ENCODE measurements around the gene PYY. TPM values are rescaled to one million over a fixed set of nuclear protein-coding genes. Genes with fewer than 3 reads are reported as not detected.
"Not testable (repeated sequence)": the region's sequence is repeated elsewhere in the genome, so short reads cannot be mapped to it uniquely, and the experiment has no call there.

The PYY gene
- total RNA-seq, 1 experiment from 2014 or later: not detected

DNA sequence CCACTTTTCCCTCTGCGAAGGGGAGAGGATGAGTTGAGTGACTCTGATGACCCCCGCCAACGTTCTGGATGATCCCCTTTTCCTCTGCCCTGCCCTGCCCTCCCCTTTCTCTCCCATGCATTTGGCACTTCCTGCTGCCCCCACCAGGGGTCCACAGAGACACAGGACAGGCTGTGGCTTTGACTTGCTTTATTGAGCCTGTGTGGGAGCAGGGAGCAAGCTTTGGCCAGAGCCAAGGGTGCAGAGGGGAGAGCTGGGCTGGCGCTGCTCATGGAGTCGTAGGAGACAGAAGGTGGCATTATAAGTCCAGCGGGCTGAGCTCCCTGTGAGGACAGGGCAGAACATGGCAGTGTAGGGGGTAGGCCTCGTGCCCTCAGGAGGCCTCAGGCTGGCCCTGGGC lies 13.1 kb downstream of the PYY start:
- intact Hi-C loops (cut with micrococcal nuclease; ENCODE audit: unreplicated experiment): no loop called here
- DNase-seq (ENCODE audit: low read depth, low spot score): no peak
- CTCF ChIA-PET: no interaction called here
- no peaks in the 10 kb centered on the region for H3K27me3 ChIP-seq (ENCODE audit: control insufficient read depth, insufficient read depth, low read length)
- ATAC-seq: peak; percentile 61; the same call in 1 of the 2 replicates
- no TSS peak for BruUV-seq (replicated peaks)
- H3K9me3 ChIP-seq (ENCODE audit: control insufficient read depth, insufficient read depth, low read depth, low read length): no peaks in the 10 kb centered on the region
- POLR2A ChIA-PET: no interaction called here
- no peak for TF ChIP-seq POLR2AphosphoS5 (IDR thresholded peaks at IDR 0.05; ENCODE audit: low read depth, low read length)
- TF ChIP-seq CTCF (IDR thresholded peaks at IDR 0.05): peak; percentile 62
- no peak for TF ChIP-seq SIN3A (IDR thresholded peaks at IDR 0.05; ENCODE audit: borderline replicate concordance, insufficient read depth, low read depth, low read length)
- TF ChIP-seq TCF7L2 (IDR thresholded peaks at IDR 0.05; ENCODE audit: low read depth, low read length): no peak
- TF ChIP-seq, protein P1, sequence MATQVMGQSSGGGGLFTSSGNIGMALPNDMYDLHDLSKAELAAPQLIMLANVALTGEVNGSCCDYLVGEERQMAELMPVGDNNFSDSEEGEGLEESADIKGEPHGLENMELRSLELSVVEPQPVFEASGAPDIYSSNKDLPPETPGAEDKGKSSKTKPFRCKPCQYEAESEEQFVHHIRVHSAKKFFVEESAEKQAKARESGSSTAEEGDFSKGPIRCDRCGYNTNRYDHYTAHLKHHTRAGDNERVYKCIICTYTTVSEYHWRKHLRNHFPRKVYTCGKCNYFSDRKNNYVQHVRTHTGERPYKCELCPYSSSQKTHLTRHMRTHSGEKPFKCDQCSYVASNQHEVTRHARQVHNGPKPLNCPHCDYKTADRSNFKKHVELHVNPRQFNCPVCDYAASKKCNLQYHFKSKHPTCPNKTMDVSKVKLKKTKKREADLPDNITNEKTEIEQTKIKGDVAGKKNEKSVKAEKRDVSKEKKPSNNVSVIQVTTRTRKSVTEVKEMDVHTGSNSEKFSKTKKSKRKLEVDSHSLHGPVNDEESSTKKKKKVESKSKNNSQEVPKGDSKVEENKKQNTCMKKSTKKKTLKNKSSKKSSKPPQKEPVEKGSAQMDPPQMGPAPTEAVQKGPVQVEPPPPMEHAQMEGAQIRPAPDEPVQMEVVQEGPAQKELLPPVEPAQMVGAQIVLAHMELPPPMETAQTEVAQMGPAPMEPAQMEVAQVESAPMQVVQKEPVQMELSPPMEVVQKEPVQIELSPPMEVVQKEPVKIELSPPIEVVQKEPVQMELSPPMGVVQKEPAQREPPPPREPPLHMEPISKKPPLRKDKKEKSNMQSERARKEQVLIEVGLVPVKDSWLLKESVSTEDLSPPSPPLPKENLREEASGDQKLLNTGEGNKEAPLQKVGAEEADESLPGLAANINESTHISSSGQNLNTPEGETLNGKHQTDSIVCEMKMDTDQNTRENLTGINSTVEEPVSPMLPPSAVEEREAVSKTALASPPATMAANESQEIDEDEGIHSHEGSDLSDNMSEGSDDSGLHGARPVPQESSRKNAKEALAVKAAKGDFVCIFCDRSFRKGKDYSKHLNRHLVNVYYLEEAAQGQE (IDR thresholded peaks at IDR 0.05; ENCODE audit: insufficient read depth in 1 of 2, low read depth in 2 of 2, low read length in 1 of 2): no peak
- in situ Hi-C loops (cut with HindIII; ENCODE audit: low pct_unique_long_range_greater_than_20kb, low sequenced_read_pairs): no loop called here
- H3K4me3 ChIP-seq (ENCODE audit: low read depth in 2 of 2, low read length in 2 of 2): no peak overlapping the region
- H3K36me3 ChIP-seq (ENCODE audit: control insufficient read depth, insufficient read depth, low read length): no peaks in the 10 kb centered on the region
- H3K27ac ChIP-seq (ENCODE audit: low read length): no peak overlapping the region
- H3K4me1 ChIP-seq (ENCODE audit: control insufficient read depth, insufficient read depth, low read length): no peaks in the 10 kb centered on the region

DNA sequence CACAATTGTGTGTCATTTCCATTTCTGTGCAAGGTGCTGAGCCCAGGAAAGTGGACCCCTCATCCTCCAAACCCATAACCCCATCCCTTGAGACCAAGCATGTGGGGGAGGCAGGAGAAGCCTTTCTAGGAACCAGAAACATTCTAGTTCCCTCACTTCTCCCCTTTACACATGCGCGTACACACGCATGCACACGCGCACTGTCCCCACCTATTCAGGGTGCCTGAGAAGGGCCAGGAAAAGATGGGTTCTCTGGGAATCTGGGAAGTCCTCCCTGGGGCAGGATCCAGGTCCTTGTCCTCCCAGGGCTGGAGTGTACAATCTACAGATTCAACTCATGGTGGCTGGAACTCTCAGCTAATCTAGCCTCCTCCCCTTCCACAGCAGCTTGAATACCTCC lies 13.9 kb downstream of the PYY start:
- no TSS peak for BruUV-seq (replicated peaks)

GRCh38 chr17:43939452-43939851 lies 14.3 kb downstream of the PYY start:
- CTCF ChIA-PET; H3K9me3 ChIP-seq (ENCODE audit: control insufficient read depth, insufficient read depth, low read depth, low read length); BruUV-seq (replicated peaks); in situ Hi-C loops (cut with HindIII; ENCODE audit: low pct_unique_long_range_greater_than_20kb, low sequenced_read_pairs); intact Hi-C loops (cut with micrococcal nuclease; ENCODE audit: unreplicated experiment); ATAC-seq; H3K4me1 ChIP-seq (ENCODE audit: control insufficient read depth, insufficient read depth, low read length); POLR2A ChIA-PET; H3K4me3 ChIP-seq (ENCODE audit: low read depth in 2 of 2, low read length in 2 of 2); DNase-seq (ENCODE audit: low read depth, low spot score); H3K36me3 ChIP-seq (ENCODE audit: control insufficient read depth, insufficient read depth, low read length); H3K27me3 ChIP-seq (ENCODE audit: control insufficient read depth, insufficient read depth, low read length); H3K27ac ChIP-seq (ENCODE audit: low read length): not testable (repeated sequence)

More for the DNA sequence above, 13.9 kb downstream of the PYY start:
- intact Hi-C loops (cut with micrococcal nuclease; ENCODE audit: unreplicated experiment) (no loop called here), in situ Hi-C loops (cut with HindIII; ENCODE audit: low pct_unique_long_range_greater_than_20kb, low sequenced_read_pairs) (no loop called here)
- Histone ChIP-seq H3K4me1 (ENCODE audit: control insufficient read depth, insufficient read depth, low read length) (no peaks in the 10 kb centered on the region), H3K4me3 (ENCODE audit: low read depth in 2 of 2, low read length in 2 of 2) (no peak overlapping the region), H3K36me3 (ENCODE audit: control insufficient read depth, insufficient read depth, low read length) (no peaks in the 10 kb centered on the region), H3K27ac (ENCODE audit: low read length) (no peak overlapping the region), H3K9me3 (ENCODE audit: control insufficient read depth, insufficient read depth, low read depth, low read length) (no peaks in the 10 kb centered on the region), H3K27me3 (ENCODE audit: control insufficient read depth, insufficient read depth, low read length) (no peaks in the 10 kb centered on the region)
- ATAC-seq (no peak), DNase-seq (ENCODE audit: low read depth, low spot score) (no peak)
- TF ChIP-seq, protein P1 (IDR thresholded peaks at IDR 0.05; ENCODE audit: insufficient read depth in 1 of 2, low read depth in 2 of 2, low read length in 1 of 2): no peak
- TF ChIP-seq POLR2AphosphoS5 (IDR thresholded peaks at IDR 0.05; ENCODE audit: low read depth, low read length): no peak
- no peak for TF ChIP-seq CTCF (IDR thresholded peaks at IDR 0.05)
- no peak for TF ChIP-seq SIN3A (IDR thresholded peaks at IDR 0.05; ENCODE audit: borderline replicate concordance, insufficient read depth, low read depth, low read length)
- ChIA-PET POLR2A (no interaction called here), CTCF (no interaction called here)
